GM21529 (cell line): ENCODE results near the gene TNS3.
A peak's percentile ranks its signal among the peaks of the same experiment; 100 is the strongest.

Experiments
- ATAC-seq: cut with Tn5 transposase; IDR thresholded peaks from one replicate; pipeline ENCODE4 v1.9.1; 2021; ENCODE audit not compliant: unreplicated experiment

Gene TNS3

GRCh38 chr7:47490501-47491265 is 91.2 kb downstream of the TNS3 start:
- no peak for ATAC-seq

GRCh38 chr7:47489624-47490023 is 92.3 kb downstream of the TNS3 start:
- no peak for ATAC-seq

GRCh38 chr7:47488969-47489342 is 93.0 kb downstream of the TNS3 start:
- no peak for ATAC-seq

- ATAC-seq, result no peak
Observed at GRCh38 chr7:47488201-47488968, 93.5 kb downstream of the TNS3 start.

GRCh38 chr7:47485640-47486435 is 96.1 kb downstream of the TNS3 start:
- ATAC-seq, result no peak

GRCh38 chr7:47484923-47485639 is 96.8 kb downstream of the TNS3 start:
- ATAC-seq, result no peak

GRCh38 chr7:47484457-47484856 is 97.5 kb downstream of the TNS3 start:
- ATAC-seq, result no peak

GRCh38 chr7:47483604-47484273 is 98.2 kb downstream of the TNS3 start:
- ATAC-seq, result no peak

- peak; percentile 43 for ATAC-seq
Observed at GRCh38 chr7:47482013-47482875, 99.7 kb downstream of the TNS3 start.

GRCh38 chr7:47481541-47482012 is 100.3 kb downstream of the TNS3 start:
- ATAC-seq, result no peak

- peak; percentile 75 for ATAC-seq
Observed at GRCh38 chr7:47480576-47481538, 101.1 kb downstream of the TNS3 start.

GRCh38 chr7:47479821-47480575 is 101.9 kb downstream of the TNS3 start:
- no peak for ATAC-seq

GRCh38 chr7:47478926-47479711 is 102.8 kb downstream of the TNS3 start:
- ATAC-seq, result no peak

- ATAC-seq, result no peak
Observed at GRCh38 chr7:47478017-47478344, 103.9 kb downstream of the TNS3 start.

- no peak for ATAC-seq
Observed at GRCh38 chr7:47477191-47478016, 104.5 kb downstream of the TNS3 start.

GRCh38 chr7:47475880-47476227 is 106.1 kb downstream of the TNS3 start:
- no peak for ATAC-seq
